Osteoblast (primary cell): ENCODE data around the gene OSCP1. TPM values are rescaled to one million over a fixed set of nuclear protein-coding genes. Genes with fewer than 3 reads are reported as not detected.

Source experiments
- small RNA-seq: library from RNA; depleted of rRNA; stranded (forward); fragments of <200 nt; gene quantifications from one replicate; pipeline ENCODE3, GENCODE V24; 2012
- total RNA-seq: library from RNA; depleted of rRNA; stranded (reverse); fragments of >200 nt; gene quantifications from 2 replicates; pipeline ENCODE4 v1.2.3, GENCODE V29; 2012

OSCP1 gene
- total RNA-seq, 1 donor = 14.5 TPM

Small RNA genes lying within 50 kb of the gene (small RNA-seq; reads per million reads assigned to genes)
- gene RNU4-27P (not detected), gene SNORA63C (1.6 reads per million, percentile 54 among the genes with 10 or more reads in this experiment)

Other genes with a start within 250 kb of the OSCP1 start
- 127 and 137 TPM in 2 replicates for gene THRAP3, start 226.0 kb downstream of the OSCP1 start, total RNA-seq
- 1.8 and 2.2 TPM in 2 replicates for gene SH3D21, start 144.1 kb downstream of the OSCP1 start, total RNA-seq
- gene EVA1B, start 126.8 kb downstream of the OSCP1 start, total RNA-seq = 119 and 135 TPM in 2 replicates
- 11.9 and 12.4 TPM in 2 replicates for gene STK40, start 64.5 kb downstream of the OSCP1 start, total RNA-seq
- 4.4 and 6.2 TPM in 2 replicates for gene LSM10, start 52.5 kb downstream of the OSCP1 start, total RNA-seq
- gene MRPS15, start 13.9 kb upstream of the OSCP1 start, total RNA-seq = 77.1 and 77.2 TPM in 2 replicates
- not detected in 2 replicates for gene CSF3R, start 32.5 kb upstream of the OSCP1 start, total RNA-seq